Hematopoietic multipotent progenitor cell treated with erythropoietin and hydrocortisone succinate and interleukin-3 and kit ligand, for 15 days (in vitro differentiated cells): ENCODE measurements around the gene ZC3H7A.
"Not testable (repeated sequence)": the region's sequence is repeated elsewhere in the genome, so short reads cannot be mapped to it uniquely, and the experiment has no call there.

ENCODE experiments used
- DNase-seq: peaks from one replicate; pipeline ENCODE4 v3.0.0-alpha.2; 2015; ENCODE audit warnings: low spot score

Gene ZC3H7A

DNA sequence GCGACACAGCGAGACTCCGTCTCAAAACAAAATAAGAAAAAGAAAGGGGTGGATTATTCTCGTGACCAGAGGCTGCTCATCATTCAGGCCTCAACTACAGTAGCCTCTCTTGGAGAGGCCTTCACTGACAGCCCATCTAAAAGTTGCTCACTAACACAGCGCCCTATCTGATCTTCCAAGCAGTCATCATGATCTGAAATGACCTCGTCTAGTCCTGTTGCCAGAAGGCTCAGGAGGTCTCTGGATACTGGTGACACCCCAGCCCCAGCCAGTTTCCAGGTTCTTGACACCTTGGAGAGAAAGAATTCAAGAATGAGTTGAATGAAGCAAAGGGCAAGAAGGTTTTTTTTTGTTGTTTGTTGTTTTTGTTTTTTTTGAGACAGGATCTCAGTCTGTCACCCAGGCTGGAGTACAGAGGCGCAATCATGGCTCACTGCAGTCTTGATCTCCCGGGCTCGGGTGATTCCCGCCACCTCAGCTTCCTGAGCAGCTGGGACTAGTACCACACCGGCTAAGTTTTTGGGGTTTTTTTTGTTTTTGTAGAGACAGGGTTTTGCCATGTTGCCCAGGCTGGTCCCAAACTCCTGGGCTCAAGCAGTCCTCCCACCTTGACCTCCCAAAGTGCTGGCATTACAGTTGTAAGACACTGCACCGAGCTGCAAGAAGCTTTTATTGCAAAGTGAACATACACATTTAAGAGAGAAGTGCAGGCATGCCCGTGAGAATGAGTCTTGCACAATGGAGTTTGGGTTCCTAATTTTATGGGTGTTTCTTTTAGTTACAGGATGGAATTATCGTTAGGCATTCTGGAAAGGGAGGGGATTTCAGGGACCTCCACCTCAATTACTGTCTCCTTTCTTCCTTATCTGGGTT, 2.7 kb upstream of the ZC3H7A start:
- no peak for DNase-seq

- DNase-seq = no peak
These were observed 1.9 kb upstream of the ZC3H7A start for GRCh38 chr16:11799017-11799381.

GRCh38 chr16:11797957-11798299, 870 bp upstream of the ZC3H7A start:
- DNase-seq = no peak

- DNase-seq = no peak
These were observed 562 bp downstream of the ZC3H7A start for GRCh38 chr16:11796227-11797165.

DNA sequence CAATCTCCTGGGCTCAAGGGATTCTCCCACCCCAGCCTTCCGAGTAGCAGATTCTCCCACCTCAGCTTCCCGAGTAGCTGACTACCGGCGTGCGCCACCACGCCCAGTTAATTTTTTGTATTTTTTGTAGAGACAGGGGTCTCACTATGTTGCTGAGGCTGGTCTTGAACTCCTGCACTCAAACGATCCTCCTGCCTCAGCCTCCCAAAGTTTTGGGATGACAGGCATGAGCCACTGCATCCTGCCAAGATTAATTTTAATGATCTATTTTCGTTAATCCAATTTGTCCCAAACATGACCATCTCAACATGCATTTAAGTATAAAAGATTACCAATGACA, 1.2 kb downstream of the ZC3H7A start:
- no peak for DNase-seq

DNA sequence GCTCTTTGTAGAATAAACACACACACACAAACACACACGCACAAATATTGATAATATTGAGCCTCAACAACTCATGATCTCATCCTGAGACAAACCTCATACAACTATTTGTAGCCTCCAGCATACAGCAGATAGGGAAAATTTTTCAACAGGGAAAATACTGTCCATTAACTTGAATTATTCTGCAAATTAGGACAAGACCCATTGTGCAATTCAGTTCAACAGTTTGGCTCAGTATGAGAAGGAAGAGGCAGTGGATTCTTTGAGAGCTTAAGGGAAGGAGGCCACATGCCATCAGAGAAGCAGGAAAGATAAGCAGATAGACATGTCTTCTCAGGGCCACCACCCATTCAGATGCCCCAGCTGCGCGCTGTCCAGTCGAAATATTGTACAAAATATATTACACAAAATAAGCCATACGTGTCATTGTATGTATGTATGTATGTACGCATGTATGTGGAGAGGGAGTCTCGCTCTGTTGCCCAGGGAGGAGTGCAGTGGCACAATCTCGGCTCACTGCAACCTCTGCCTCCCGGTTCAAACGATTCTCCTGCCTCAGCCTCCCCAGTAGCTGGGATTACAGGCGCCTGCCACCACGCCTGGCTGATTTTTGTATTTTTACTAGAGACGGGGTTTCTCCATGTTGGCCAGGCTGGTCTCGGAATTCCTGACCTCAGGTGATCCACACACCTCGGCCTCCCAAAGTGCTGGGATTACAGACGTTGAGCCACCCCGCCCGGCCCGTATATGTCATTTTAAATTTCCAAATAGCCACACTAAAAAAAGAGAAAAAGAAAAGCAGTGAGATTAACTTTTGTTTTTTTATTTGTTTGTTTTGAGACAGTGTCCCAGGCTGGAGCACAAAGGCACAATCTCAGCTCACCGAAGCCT, 1.8 kb downstream of the ZC3H7A start:
- no peak for DNase-seq

GRCh38 chr16:11794447-11794846, 2.6 kb downstream of the ZC3H7A start:
- DNase-seq = no peak

DNA sequence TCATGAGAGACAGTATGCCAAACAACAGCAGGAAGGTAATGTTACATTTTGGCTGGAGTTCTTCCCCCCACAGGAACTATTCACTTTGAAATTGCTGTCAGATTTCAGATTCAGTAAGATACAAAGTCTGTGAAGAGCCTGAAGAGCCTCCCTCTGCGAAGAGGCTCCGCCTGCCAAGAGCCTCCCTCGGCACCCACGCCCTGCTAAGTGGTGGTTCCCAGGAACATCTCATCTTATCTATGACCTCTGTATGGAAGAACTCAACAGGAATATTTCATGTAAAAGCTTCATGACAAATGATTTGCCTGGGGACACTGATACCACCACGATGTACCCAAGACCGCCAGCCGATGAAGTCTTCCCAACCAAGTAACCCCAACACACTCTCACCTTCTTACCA, 3.2 kb downstream of the ZC3H7A start:
- no peak for DNase-seq

DNA sequence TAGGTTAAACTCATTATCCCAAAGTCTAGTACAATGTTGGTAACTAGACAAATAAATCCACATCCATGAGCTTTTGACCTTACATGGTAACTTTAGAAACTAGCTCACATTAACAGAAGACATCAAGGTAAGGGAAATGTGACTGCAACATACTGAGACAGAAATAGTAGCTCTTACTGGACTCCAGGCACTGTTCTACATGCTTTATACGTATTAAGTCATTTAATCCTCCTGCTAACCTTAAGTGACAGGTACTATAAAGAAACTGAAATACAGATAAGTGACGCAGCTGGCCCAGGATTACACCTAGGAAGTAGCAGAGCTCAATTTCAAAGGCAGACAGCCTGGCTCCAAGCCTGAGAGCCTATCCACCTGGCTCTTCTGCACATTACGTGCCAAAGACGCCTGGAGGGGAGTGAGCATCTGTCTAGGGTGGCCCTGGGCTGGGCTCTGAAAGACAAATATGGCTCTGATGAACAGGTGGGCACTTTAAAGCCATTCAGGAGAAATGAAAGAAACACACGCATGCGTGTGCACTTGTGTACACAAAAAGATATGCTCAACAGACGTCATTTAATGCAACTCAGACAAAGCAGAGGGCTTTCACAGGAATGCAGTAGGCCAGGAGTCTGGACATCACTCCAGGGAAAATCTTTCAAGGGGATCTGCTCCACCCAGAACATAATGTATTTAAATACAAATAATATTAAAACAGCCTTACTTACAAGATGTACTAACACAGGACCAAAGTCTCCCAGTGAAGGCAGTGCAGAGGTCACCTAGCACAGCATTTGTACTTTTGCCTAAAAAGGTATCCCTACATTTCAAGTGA, 4.4 kb downstream of the ZC3H7A start:
- no peak for DNase-seq

- no peak for DNase-seq
These were observed 5.8 kb downstream of the ZC3H7A start for GRCh38 chr16:11791144-11791828.

GRCh38 chr16:11788914-11789313, 8.1 kb downstream of the ZC3H7A start:
- DNase-seq = no peak

DNA sequence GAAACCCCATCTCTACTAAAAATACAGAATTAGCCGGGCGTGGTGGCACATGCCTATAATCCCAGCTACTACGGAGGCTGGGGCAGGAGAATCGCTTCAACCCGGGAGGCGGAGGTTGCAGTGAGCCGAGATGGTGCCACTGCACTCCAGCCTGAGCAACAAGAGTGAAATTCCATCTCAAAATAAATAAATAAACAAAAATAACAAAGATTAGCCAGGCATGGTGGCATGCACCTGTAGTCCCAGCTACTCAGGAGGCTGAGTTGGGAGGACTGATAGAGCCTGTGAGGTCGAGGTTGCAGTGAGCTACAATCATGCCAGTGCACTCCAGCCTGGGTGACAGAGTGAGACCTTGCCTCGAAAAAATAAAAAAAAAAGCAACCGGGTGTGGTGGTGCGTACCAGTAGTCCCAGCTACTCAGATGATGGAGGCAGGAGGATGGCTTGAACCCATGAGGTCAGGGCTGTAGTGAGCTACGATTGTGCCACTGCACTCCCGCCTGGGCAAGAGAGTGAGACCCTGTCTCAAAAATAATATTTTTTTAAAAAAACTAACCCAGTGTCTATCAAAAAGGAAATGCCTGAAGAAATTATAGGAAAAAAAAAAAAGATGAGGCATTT, 12.0 kb downstream of the ZC3H7A start:
- DNase-seq = not testable (repeated sequence)

DNA sequence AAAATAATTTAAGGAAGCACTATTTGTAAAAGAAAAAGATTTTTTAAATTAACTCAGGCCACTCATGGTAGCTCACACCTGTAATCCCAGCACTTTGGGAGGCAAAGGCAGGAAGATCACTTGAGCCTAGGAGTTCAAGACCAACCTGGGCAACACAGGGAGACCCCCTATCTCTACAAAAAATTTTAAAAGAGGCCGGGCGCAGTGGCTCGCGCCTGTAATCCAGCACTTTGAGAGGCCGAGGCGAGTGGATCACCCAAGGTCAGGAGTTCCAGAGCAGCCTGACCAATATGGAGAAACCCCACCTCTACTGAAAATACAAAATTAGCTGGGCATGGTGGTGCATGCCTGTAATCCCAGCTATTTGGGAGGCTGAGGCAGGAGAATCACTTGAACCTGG, 12.7 kb downstream of the ZC3H7A start:
- not testable (repeated sequence) for DNase-seq

GRCh38 chr16:11784038-11784369, 13.1 kb downstream of the ZC3H7A start:
- DNase-seq = no peak

GRCh38 chr16:11783319-11784037, 13.6 kb downstream of the ZC3H7A start:
- DNase-seq = no peak

DNA sequence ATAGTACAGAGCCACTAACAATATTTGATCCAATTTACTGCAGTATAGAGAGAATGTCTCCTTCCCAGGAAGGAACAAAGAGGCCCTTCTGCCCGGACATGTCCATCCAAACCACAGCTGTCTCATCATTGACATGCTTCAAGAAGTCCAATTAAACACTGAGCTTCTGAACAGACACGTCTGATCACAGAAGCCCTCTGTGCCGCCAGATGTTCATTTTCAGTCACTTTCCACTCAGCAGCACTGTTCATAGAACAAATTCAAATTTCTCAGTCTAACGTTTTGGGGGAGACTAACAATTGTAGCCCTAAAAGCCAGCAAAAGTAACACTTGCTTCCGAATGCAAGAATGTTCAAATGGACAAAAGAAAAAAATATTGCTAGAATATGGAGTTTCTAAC, 15.3 kb downstream of the ZC3H7A start:
- DNase-seq = no peak

GRCh38 chr16:11780991-11781680, 15.9 kb downstream of the ZC3H7A start:
- DNase-seq = no peak

- no peak for DNase-seq
These were observed 18.0 kb downstream of the ZC3H7A start for GRCh38 chr16:11779074-11779473.

- DNase-seq = no peak
These were observed 22.9 kb downstream of the ZC3H7A start for GRCh38 chr16:11774065-11774626.
